Measurements from ENCODE around the gene HMOX1.

- TF ChIP-seq CTCF (IDR thresholded peaks at IDR 0.05) (no peak), POLR2AphosphoS5 (IDR thresholded peaks at IDR 0.05; ENCODE audit: insufficient read depth in 1 of 2, low read depth in 1 of 2) (peak in 1 of 2 donors; percentile 57)
Observed at GRCh38 chr22:35352214-35353111, 28.4 kb upstream of the HMOX1 start.

Data from vagina (tissue), 2 donors.